H1 (cell line): ENCODE measurements around the gene GAS7. TPM values are rescaled to one million over a fixed set of nuclear protein-coding genes. Genes with fewer than 3 reads are reported as not detected.

Experiments used
- CTCF ChIA-PET: fragments of 300-600 bp; sonication (Branson Sonifier 250); formaldehyde crosslinking; loops from one replicate; lab custom pipeline; 2021; ENCODE audit not compliant: partially characterized antibody; lab: Charles Lee
- POLR2A ChIA-PET: fragments of 300-600 bp; sonication (Branson Sonifier 250); formaldehyde crosslinking; loops from one replicate; lab custom pipeline; 2021; ENCODE audit warnings: inconsistent platforms; ENCODE audit not compliant: partially characterized antibody; lab: Charles Lee
- DNase-seq, 2 experiments: peaks; one replicate each; pipeline versions ENCODE4 v3.0.0 to v3.0.0-alpha.2; 2010 to 2022; ENCODE audit warnings: low spot score in 2 of 2, low read depth in 1 of 2, mixed read lengths in 1 of 2
- FAIRE-seq: peaks from 2 replicates; lab custom pipeline; 2011; peaks lifted over from hg19 to GRCh38; lab: Jason Lieb, UNC
- H2AFZ ChIP-seq: 2 replicates; pipeline ENCODE4 v1.8.1; 2012; ENCODE audit warnings: low read length, inconsistent platforms
- H2AK5ac ChIP-seq: 2 replicates; pipeline ENCODE4 v1.6.1; 2013; ENCODE audit warnings: low read depth, low read length
- H2BK120ac ChIP-seq: replicated peaks from 2 replicates; pipeline ENCODE3; 2013; ENCODE audit warnings: low read depth, low read length, inconsistent platforms
- H2BK12ac ChIP-seq: 2 replicates; pipeline ENCODE4 v1.6.1; 2013; ENCODE audit warnings: low read depth, low read length
- H2BK15ac ChIP-seq: 2 replicates; pipeline ENCODE4 v1.6.1; 2013; ENCODE audit warnings: low read length
- H2BK20ac ChIP-seq: 2 replicates; pipeline ENCODE4 v1.6.1; 2013; ENCODE audit warnings: low read length
- H2BK5ac ChIP-seq: 2 replicates; pipeline ENCODE4 v1.6.1; 2013; ENCODE audit warnings: low read depth, low read length
- H3K14ac ChIP-seq: 2 replicates; pipeline ENCODE4 v1.6.1; 2013; ENCODE audit warnings: inconsistent platforms; ENCODE audit not compliant: insufficient read length
- H3K18ac ChIP-seq: 2 replicates; pipeline ENCODE4 v1.6.1; 2013; ENCODE audit warnings: low read length; ENCODE audit errors: extremely low read depth
- H3K23ac ChIP-seq: 2 replicates; pipeline ENCODE4 v1.6.1; 2013; ENCODE audit warnings: inconsistent platforms; ENCODE audit not compliant: insufficient read length
- H3K23me2 ChIP-seq: 2 replicates; pipeline ENCODE4 v1.6.1; 2013; ENCODE audit warnings: low read depth, low read length
- H3K27ac ChIP-seq: 2 replicates; pipeline ENCODE4 v1.6.1; 2011; ENCODE audit warnings: low read depth, low read length, inconsistent platforms
- H3K27me3 ChIP-seq, 4 experiments: replicated peaks in 1 of 4; 1 replicate in 1 of 4; 2 replicates in 3 of 4; pipeline versions ENCODE4 v1.6.1 to v1.8.1; 2011 to 2013; ENCODE audit warnings: low read length in 3 of 4, mild to moderate bottlenecking in 3 of 4, inconsistent platforms in 2 of 4, mixed read lengths in 2 of 4, moderate library complexity in 1 of 4; ENCODE audit not compliant: control insufficient read depth in 3 of 4, insufficient read depth in 3 of 4; ENCODE audit errors: extremely low read depth in 1 of 4
- H3K36me3 ChIP-seq, 4 experiments: 2 replicates each; pipeline versions ENCODE4 v1.6.1 to v1.8.1; 2011 to 2013; ENCODE audit warnings: mild to moderate bottlenecking in 4 of 4, low read length in 3 of 4, moderate library complexity in 2 of 4, control low read depth in 1 of 4, inconsistent platforms in 1 of 4; ENCODE audit not compliant: insufficient read depth in 4 of 4, control insufficient read depth in 2 of 4
- H3K4ac ChIP-seq: replicated peaks from 2 replicates; pipeline ENCODE3; 2013; ENCODE audit warnings: low read length, low read depth, mixed read lengths, inconsistent platforms; ENCODE audit not compliant: insufficient read length
- H3K4me1 ChIP-seq, 4 experiments: replicated peaks in 1 of 4; 1 replicate in 1 of 4; 2 replicates in 3 of 4; pipeline versions ENCODE4 v1.6.1 to v1.8.1; 2011 to 2013; ENCODE audit warnings: low read length in 3 of 4, inconsistent platforms in 2 of 4, mixed read lengths in 1 of 4; ENCODE audit not compliant: insufficient read depth in 4 of 4, control insufficient read depth in 3 of 4
- H3K4me2 ChIP-seq, 2 experiments: 2 replicates each; pipeline versions ENCODE4 v1.6.1 to v1.8.1; 2011 to 2013; ENCODE audit warnings: low read depth in 2 of 2, low read length in 2 of 2, control low read depth in 1 of 2, inconsistent platforms in 1 of 2, mild to moderate bottlenecking in 1 of 2; ENCODE audit not compliant: insufficient read depth in 1 of 2
- H3K4me3 ChIP-seq, 4 experiments: fragments of 200-600, 300-600 bp in 1 of 4; sonication (generic), shearing (Covaris generic), sonication (Bioruptor Twin) in 1 of 4; 2 replicates each; pipeline versions ENCODE4 v1.5.1 to v1.8.1; 2011 to 2016; ENCODE audit warnings: low read length in 4 of 4, low read depth in 3 of 4, control low read depth in 2 of 4, inconsistent platforms in 2 of 4, mild to moderate bottlenecking in 2 of 4, mixed read lengths in 1 of 4, moderate library complexity in 1 of 4; ENCODE audit not compliant: insufficient read depth in 2 of 4; ENCODE audit errors: extremely low read depth in 1 of 4
- H3K56ac ChIP-seq: replicated peaks from 2 replicates; pipeline ENCODE3; 2013; ENCODE audit warnings: low read depth, mild to moderate bottlenecking, mixed read lengths, low read length, inconsistent platforms; ENCODE audit not compliant: insufficient read length
- H3K79me1 ChIP-seq: 2 replicates; pipeline ENCODE4 v1.6.1; 2013; ENCODE audit warnings: low read depth, low read length, control low read depth
- H3K79me2 ChIP-seq, 2 experiments: 2 replicates each; pipeline versions ENCODE4 v1.6.1 to v1.8.1; 2012 to 2013; ENCODE audit warnings: low read length in 2 of 2, mild to moderate bottlenecking in 2 of 2, inconsistent platforms in 1 of 2; ENCODE audit not compliant: insufficient read depth in 2 of 2, control insufficient read depth in 1 of 2
- H3K9ac ChIP-seq, 4 experiments: replicated peaks in 1 of 4; 1 replicate in 1 of 4; 2 replicates in 3 of 4; pipeline versions ENCODE4 v1.6.1 to v1.8.1; 2011 to 2013; ENCODE audit warnings: low read depth in 3 of 4, low read length in 3 of 4, control low read depth in 2 of 4, mild to moderate bottlenecking in 2 of 4, moderate library complexity in 2 of 4, inconsistent platforms in 1 of 4; ENCODE audit errors: extremely low read depth in 1 of 4
- H3K9me3 ChIP-seq, 2 experiments: 2 replicates each; pipeline versions ENCODE4 v1.6.1 to v1.8.1; 2012 to 2013; ENCODE audit warnings: mild to moderate bottlenecking in 2 of 2, moderate library complexity in 2 of 2, control low read depth in 1 of 2, inconsistent platforms in 1 of 2, low read depth in 1 of 2, low read length in 1 of 2, mixed read lengths in 1 of 2; ENCODE audit not compliant: insufficient read depth in 2 of 2
- H4K20me1 ChIP-seq, 2 experiments: replicated peaks in 1 of 2; 2 replicates each; pipeline versions ENCODE3 to v1.8.1; 2011 to 2013; ENCODE audit warnings: inconsistent platforms in 2 of 2, low read length in 2 of 2, mild to moderate bottlenecking in 1 of 2; ENCODE audit not compliant: insufficient read depth in 2 of 2, control insufficient read depth in 1 of 2
- H4K5ac ChIP-seq: 2 replicates; pipeline ENCODE4 v1.6.1; 2013; ENCODE audit warnings: low read length, low read depth, mixed read lengths, inconsistent platforms; ENCODE audit not compliant: insufficient read length
- H4K8ac ChIP-seq: 2 replicates; pipeline ENCODE4 v1.8.0; 2013; ENCODE audit warnings: mild to moderate bottlenecking, moderate library complexity, low read length, inconsistent platforms; ENCODE audit not compliant: insufficient read depth; ENCODE audit errors: extremely low read depth
- H4K91ac ChIP-seq: replicated peaks from 2 replicates; pipeline ENCODE3; 2013; ENCODE audit warnings: low read length, mixed read lengths, inconsistent platforms; ENCODE audit not compliant: insufficient read length
- WGBS, 2 experiments: shearing (Covaris generic) in 1 of 2; methylation state at CpG; one replicate each; pipeline versions ENCODE4 v1.1.6 to v1.1.7; 2013 to 2015; ENCODE audit warnings: low lambda C conversion rate in 2 of 2, mixed read lengths in 2 of 2, inconsistent platforms in 1 of 2, low coverage in 1 of 2, missing lambda C conversion rate in 1 of 2; ENCODE audit not compliant: insufficient replicate concordance in 2 of 2, insufficient coverage in 1 of 2, insufficient read length in 1 of 2; ENCODE audit errors: extremely low coverage in 1 of 2, missing lambda C conversion rate in 1 of 2; 5-methylcytosine and 5-hydroxymethylcytosine counted together
- polyA plus RNA-seq, 7 experiments: library from polyadenylated mRNA; depleted of rRNA in 3 of 7; stranded (reverse) in 5 of 7; unstranded in 2 of 7; fragments of >200 nt in 5 of 7; fragments of 200-250 nt in 2 of 7; gene quantifications; 1 replicate in 5 of 7; 2 replicates in 1 of 7; 4 replicates in 1 of 7; pipeline versions ENCODE4 v1.2.1 to v1.2.3, GENCODE V29; 2011 to 2013; ENCODE audit warnings: missing spikeins in 2 of 7, mixed read lengths in 2 of 7
- total RNA-seq: library from RNA; stranded (reverse); fragmentation: NEBNext Ultra II Directional; extraction: Animal tissue kit (Norgen Biotek cat#: 25700); gene quantifications from 2 replicates; pipeline ENCODE4 v1.2.1, GENCODE V29; 2021

The GAS7 gene
- total and polyA plus RNA-seq, 2 of the 8 experiments (the other 6 are each of a cell fraction or from before 2014, with no cell fraction given): 5.0 to 14.5 TPM

GRCh38 chr17:9862949-9863348 lies 335.5 kb downstream of the GAS7 start:
- Histone ChIP-seq H2BK15ac (no peak overlapping the region), H3K14ac (no peak overlapping the region), H3K23ac (no peak overlapping the region), H3K56ac (no peak overlapping the region), H4K8ac (no peak overlapping the region), H2BK5ac (no peak overlapping the region), H2BK20ac (no peak overlapping the region), H4K20me1 (no peaks in the 10 kb centered on the region), H2BK12ac (no peak overlapping the region), H3K23me2 (no peaks in the 10 kb centered on the region), H3K9me3 (no peaks in the 10 kb centered on the region), H2BK120ac (no peak overlapping the region), H2AFZ (no peak overlapping the region), H3K79me2 (no peaks in the 10 kb centered on the region), H2AK5ac (no peak overlapping the region), H3K4ac (no peak overlapping the region), H3K18ac (no peak overlapping the region), H3K27me3 (no peaks in the 10 kb centered on the region), H3K79me1 (no peaks in the 10 kb centered on the region), H4K91ac (no peak overlapping the region), H3K36me3 (no peaks in the 10 kb centered on the region), H3K4me2 (no peak overlapping the region), H3K4me3 (no peak overlapping the region), H3K9ac (no peak overlapping the region), H3K27ac (no peak overlapping the region), H3K4me1 (no peaks in the 10 kb centered on the region), H4K5ac (no peak overlapping the region)
- ChIA-PET CTCF (interaction anchor here (0.8 to 1.1 kb wide), 2 partner anchors 17 to 27 kb away, joined by 3 to 4 read pairs; no protein-coding TSS in a partner anchor), POLR2A (no interaction called here)
- DNase-seq: peak in 1 of 2 experiments; percentile 11
- WGBS, 2 experiments: 82% methylated on average over 4 of the region's 4 CpGs; no CpG with 5 or more reads in 1 of the 2 experiments
- FAIRE-seq: no peak
